AG09319 (cell line): Measurements from ENCODE around the gene GRID1.
"Not testable (repeated sequence)": the region's sequence is repeated elsewhere in the genome, so short reads cannot be mapped to it uniquely, and the experiment has no call there.

ENCODE experiments used
- DNase-seq: peaks from one replicate; pipeline ENCODE4 v3.0.0-alpha.2; 2010; ENCODE audit warnings: low read depth; ENCODE audit errors: extremely low read depth
- TF ChIP-seq, protein P1 (sequence below): IDR thresholded peaks from 2 replicates; pipeline ENCODE4 v1.5.1; 2011; ENCODE audit warnings: low read depth, mild to moderate bottlenecking, inconsistent platforms, low read length, moderate library complexity

The GRID1 gene

DNA sequence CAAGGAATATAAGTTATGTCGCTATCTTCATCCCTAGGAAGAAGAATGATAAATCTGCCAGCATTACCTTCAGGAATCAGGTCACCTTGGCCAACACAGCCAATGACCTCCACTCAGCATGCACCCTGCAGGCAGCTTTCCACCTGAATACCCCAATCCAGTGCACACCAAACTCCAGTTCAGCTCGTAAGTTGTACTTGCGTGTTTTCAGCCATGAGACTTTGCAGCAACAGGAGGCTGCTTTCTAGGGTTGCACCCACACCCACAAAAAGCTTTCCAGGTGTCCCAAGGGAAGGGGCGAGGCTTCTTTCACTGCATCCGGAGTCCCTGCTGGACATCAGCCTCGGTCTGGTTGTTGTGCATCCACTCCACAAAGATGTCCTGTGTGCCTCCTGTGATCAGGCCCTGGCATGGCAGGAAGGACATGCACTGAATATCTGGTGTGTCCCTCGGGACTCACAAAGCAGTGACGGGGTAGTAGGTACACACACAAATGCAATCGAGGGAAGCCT is 282.9 kb downstream of the GRID1 start:
- TF ChIP-seq, protein P1, sequence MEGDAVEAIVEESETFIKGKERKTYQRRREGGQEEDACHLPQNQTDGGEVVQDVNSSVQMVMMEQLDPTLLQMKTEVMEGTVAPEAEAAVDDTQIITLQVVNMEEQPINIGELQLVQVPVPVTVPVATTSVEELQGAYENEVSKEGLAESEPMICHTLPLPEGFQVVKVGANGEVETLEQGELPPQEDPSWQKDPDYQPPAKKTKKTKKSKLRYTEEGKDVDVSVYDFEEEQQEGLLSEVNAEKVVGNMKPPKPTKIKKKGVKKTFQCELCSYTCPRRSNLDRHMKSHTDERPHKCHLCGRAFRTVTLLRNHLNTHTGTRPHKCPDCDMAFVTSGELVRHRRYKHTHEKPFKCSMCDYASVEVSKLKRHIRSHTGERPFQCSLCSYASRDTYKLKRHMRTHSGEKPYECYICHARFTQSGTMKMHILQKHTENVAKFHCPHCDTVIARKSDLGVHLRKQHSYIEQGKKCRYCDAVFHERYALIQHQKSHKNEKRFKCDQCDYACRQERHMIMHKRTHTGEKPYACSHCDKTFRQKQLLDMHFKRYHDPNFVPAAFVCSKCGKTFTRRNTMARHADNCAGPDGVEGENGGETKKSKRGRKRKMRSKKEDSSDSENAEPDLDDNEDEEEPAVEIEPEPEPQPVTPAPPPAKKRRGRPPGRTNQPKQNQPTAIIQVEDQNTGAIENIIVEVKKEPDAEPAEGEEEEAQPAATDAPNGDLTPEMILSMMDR = no peak
- no peak for DNase-seq

- TF ChIP-seq, protein P1 = no peak
These were observed 283.4 kb downstream of the GRID1 start for GRCh38 chr10:86083206-86083605.

GRCh38 chr10:86082556-86082955 is 284.0 kb downstream of the GRID1 start:
- TF ChIP-seq, protein P1 = no peak
- no peak for DNase-seq

More at GRCh38 chr10:86083206-86083605, 283.4 kb downstream of the GRID1 start:
- no peak for DNase-seq

- TF ChIP-seq, protein P1 = no peak
- no peak for DNase-seq
These were observed 287.5 kb downstream of the GRID1 start for GRCh38 chr10:86079088-86079487.

DNA sequence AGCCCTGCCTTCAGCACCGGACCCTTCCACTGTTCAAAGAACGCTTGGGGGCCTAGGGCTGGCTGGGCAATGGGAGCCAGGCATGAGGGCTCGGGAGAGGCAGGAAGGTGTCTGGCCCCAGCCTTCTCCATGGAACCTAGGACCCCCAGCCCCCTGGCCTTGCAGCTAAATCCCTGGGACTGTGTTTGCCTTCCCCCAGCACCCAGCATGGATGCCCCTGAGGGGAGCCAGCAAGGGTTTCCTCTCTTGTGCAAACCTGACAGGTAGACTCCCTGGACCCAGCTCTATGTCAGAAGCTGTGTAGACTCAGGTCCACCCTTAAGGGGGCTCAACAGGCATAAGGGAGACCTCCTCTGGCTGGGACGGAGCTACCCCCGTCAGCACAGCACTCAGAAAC is 288.0 kb downstream of the GRID1 start:
- DNase-seq = no peak

DNA sequence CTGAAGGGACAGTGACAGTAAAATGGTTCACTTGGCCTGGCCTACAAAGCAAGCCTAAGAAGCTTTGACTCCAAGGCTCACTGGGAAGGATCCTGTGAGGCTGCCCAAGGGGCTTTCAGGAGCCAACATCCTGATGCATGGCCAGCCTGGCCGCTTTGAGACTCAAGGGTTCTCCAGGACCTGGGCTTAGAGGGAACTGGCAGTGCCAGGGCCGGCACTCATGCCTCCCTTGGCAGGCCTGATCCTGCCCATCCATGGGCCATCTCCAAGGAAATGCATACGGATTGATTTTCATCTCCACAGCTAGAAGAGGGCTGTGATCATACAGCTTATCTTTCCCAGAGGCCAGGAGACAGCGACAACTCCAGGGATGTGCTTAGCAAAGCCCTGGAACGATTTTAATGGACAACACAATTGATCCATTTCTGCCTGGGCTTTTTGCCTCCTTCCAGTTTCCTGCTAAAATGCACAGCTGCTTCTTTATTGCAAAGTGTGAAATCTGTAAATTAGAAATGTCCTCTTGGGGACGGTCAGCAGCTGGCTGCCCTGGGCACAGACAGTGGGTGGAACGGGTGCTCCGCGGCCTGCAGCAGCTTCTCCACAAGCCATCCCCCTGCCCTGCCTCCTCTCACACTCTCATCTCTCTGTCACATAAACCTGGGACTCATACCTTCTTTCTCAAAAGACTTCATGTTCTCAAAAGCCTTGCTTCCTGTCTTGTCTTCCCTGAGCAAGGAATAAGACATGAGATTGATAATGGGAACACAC is 288.5 kb downstream of the GRID1 start:
- TF ChIP-seq, protein P1 = no peak
- DNase-seq = no peak

More for the DNA sequence above, 288.0 kb downstream of the GRID1 start:
- TF ChIP-seq, protein P1 = no peak

DNA sequence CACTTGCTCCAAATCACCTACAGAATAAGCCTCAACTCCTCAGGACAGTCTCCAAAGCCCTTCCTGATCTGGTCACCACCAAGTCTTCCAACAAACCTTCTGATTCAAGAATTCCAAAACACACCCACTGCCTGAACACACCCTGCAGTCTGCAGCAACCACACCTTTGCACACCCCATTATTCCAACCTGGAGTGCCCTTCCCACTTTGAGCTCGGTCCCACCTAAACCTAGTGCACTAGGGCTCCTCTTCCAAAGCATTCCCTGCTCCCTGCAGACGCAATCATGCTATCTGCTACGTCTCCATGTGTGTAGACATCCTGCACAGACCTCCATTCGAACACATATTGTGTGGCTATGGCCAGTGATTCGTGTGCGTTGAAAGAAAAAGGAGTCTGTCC is 289.3 kb downstream of the GRID1 start:
- TF ChIP-seq, protein P1 = no peak
- DNase-seq = no peak

DNA sequence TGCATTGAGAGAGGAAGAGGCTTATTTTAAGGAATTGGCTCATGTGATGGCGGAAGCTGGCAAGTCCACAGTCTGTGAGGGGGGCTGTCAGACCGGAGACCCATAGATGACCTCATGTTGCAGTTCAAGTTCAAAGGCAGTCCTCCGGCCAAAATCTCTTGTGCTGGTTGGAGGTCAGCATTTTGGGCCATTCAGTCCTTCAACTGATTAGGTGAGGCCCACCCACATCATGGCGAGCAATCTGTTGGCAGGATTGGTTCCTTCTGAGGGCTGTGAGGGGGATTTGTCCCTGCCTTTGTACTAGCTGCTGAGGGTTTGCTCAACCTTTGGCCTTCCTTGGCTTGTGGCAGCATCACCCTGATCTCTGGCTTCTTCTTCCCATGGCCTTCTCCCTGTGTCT is 290.1 kb downstream of the GRID1 start:
- DNase-seq = not testable (repeated sequence)
